ENCODE results near the gene TRAPPC10. TPM values are rescaled to one million over a fixed set of nuclear protein-coding genes. Genes with fewer than 3 reads are reported as not detected.
"Not testable (repeated sequence)": the region's sequence is repeated elsewhere in the genome, so short reads cannot be mapped to it uniquely, and the experiment has no call there.

The TRAPPC10 gene
- total and polyA plus RNA-seq, 5 donors from 2014 or later: 13.5 to 132 (median 17.9) TPM

GRCh38 chr21:44143380-44143779 lies 131.3 kb downstream of the TRAPPC10 start:
- H3K9me3 Mint-ChIP-seq; H3K27ac Mint-ChIP-seq; H3K4me3 ChIP-seq (ENCODE audit: low read depth, low read length); H3K4me1 ChIP-seq (ENCODE audit: control insufficient read depth, insufficient read depth, low read length, poor library complexity, severe bottlenecking); DNase-seq; H3K27me3 Mint-ChIP-seq; H3K27me3 ChIP-seq (ENCODE audit: control insufficient read depth, insufficient read depth, low read length); H3K9me3 ChIP-seq (ENCODE audit: control insufficient read depth in 2 of 2, low read length in 2 of 2); H3K36me3 Mint-ChIP-seq; H3K4me1 Mint-ChIP-seq; H3K27ac ChIP-seq (ENCODE audit: insufficient read depth, low read length, poor library complexity, severe bottlenecking); H3K36me3 ChIP-seq (ENCODE audit: control insufficient read depth, insufficient read depth, low read length); H3K4me3 Mint-ChIP-seq: not testable (repeated sequence)
- ATAC-seq (ENCODE audit: low read depth in 2 of 2): peak; percentile 39 to 56

GRCh38 chr21:44143996-44144395 lies 131.9 kb downstream of the TRAPPC10 start:
- ATAC-seq (ENCODE audit: low read depth in 2 of 2); H3K4me1 Mint-ChIP-seq; H3K4me1 ChIP-seq (ENCODE audit: control insufficient read depth, insufficient read depth, low read length, poor library complexity, severe bottlenecking); H3K9me3 Mint-ChIP-seq; H3K36me3 ChIP-seq (ENCODE audit: control insufficient read depth, insufficient read depth, low read length); H3K36me3 Mint-ChIP-seq; H3K27ac ChIP-seq (ENCODE audit: insufficient read depth, low read length, poor library complexity, severe bottlenecking); H3K27me3 Mint-ChIP-seq; H3K27ac Mint-ChIP-seq; H3K4me3 Mint-ChIP-seq; DNase-seq; H3K27me3 ChIP-seq (ENCODE audit: control insufficient read depth, insufficient read depth, low read length); H3K9me3 ChIP-seq (ENCODE audit: control insufficient read depth in 2 of 2, low read length in 2 of 2); H3K4me3 ChIP-seq (ENCODE audit: low read depth, low read length): not testable (repeated sequence)

DNA sequence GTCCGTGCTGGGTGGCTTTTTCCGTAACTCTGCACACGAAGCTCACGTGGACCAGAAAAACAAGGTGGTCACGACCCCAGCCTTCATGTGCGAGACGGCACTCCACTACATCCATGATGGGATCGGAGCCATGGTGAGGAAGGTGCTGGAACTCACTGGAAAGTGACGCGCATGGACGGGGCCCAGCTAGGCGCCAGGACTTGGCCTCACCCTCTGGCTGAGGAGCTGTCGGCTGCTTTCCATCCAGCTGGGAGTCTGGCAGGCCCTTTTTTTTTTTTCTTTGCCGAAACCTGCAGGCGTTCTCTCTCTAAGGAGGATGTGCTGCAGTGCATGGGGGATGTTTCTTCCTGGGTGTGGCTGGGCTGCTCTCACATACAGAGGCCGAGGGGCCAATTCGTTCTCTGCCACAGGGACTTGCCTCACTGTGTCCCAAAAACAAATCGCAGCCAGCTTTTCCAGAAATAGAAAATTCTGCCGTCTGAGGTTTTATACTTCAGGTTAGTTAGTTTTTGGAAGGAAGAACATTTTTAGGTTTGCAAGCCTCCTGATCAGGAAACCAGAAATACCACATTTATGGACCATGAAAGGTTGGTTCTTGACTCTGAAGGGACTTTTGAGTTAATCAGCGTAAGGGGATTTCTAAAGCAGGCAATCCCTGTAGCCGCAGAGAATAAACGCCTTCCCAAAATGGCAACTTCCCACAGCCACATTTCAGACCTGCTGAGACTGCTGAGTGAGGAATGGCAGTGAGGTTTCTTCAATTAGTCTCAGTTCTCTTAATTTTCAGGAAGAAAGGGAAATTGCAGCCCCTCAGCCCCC lies 132.9 kb downstream of the TRAPPC10 start:
- not testable (repeated sequence) for H3K27me3 ChIP-seq (ENCODE audit: control insufficient read depth, insufficient read depth, low read length); H3K4me3 ChIP-seq (ENCODE audit: low read depth, low read length); H3K27me3 Mint-ChIP-seq; H3K27ac Mint-ChIP-seq; H3K4me1 ChIP-seq (ENCODE audit: control insufficient read depth, insufficient read depth, low read length, poor library complexity, severe bottlenecking); H3K9me3 ChIP-seq (ENCODE audit: control insufficient read depth in 2 of 2, low read length in 2 of 2); H3K4me1 Mint-ChIP-seq; H3K36me3 ChIP-seq (ENCODE audit: control insufficient read depth, insufficient read depth, low read length); DNase-seq; H3K36me3 Mint-ChIP-seq; H3K9me3 Mint-ChIP-seq; H3K4me3 Mint-ChIP-seq; H3K27ac ChIP-seq (ENCODE audit: insufficient read depth, low read length, poor library complexity, severe bottlenecking)
- ATAC-seq (ENCODE audit: low read depth in 2 of 2): peak; percentile 58 to 63

DNA sequence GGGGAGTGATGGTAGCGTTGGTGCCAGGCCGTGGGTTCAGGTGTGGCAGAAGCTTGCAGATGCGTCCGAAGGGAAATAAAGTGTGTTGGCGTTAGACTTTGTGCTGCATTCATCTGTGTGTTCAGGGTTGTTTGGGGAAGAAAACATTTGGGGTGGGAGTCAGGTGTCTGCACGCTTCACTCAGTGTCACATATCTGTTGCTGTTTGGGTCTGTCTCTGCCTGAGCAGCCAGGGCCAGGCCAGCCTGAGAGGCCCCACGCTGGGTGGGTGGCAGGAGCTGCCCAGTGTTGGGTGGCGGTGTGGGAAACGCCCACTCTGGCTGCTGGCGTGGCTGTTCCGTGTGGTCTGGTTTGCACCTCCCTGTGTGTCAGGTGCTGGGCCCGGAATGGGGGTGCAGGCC lies 133.5 kb downstream of the TRAPPC10 start:
- not testable (repeated sequence) for H3K27ac ChIP-seq (ENCODE audit: insufficient read depth, low read length, poor library complexity, severe bottlenecking); H3K4me1 ChIP-seq (ENCODE audit: control insufficient read depth, insufficient read depth, low read length, poor library complexity, severe bottlenecking); H3K36me3 ChIP-seq (ENCODE audit: control insufficient read depth, insufficient read depth, low read length); DNase-seq; H3K36me3 Mint-ChIP-seq; H3K4me3 Mint-ChIP-seq; H3K9me3 Mint-ChIP-seq; H3K27ac Mint-ChIP-seq; H3K27me3 Mint-ChIP-seq; H3K27me3 ChIP-seq (ENCODE audit: control insufficient read depth, insufficient read depth, low read length); H3K4me3 ChIP-seq (ENCODE audit: low read depth, low read length); H3K4me1 Mint-ChIP-seq; H3K9me3 ChIP-seq (ENCODE audit: control insufficient read depth in 2 of 2, low read length in 2 of 2)
- ATAC-seq (ENCODE audit: low read depth in 2 of 2): peak in 1 of 2 donors; percentile 19

DNA sequence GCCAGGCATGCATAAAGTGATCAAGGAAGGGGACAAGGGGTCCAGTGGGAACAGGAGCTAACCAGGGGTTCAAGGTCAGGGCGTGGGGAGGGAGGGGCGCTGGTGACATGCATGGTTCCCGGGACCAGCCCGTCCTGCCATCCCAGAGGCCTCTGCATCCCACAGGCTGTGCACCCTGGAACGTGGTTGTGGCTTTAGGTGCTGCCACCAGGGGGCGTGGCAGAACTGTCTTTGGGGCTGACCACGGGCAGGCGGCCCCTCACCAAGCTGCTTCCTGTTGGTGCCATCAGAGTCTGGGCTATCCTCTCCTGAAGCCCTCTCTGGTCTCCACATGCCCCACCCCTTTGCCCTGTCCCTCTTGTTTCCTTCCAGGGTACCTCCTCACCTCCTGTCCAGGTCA lies 135.0 kb downstream of the TRAPPC10 start:
- H3K36me3 ChIP-seq (ENCODE audit: control insufficient read depth, insufficient read depth, low read length); H3K4me1 Mint-ChIP-seq; H3K27ac ChIP-seq (ENCODE audit: insufficient read depth, low read length, poor library complexity, severe bottlenecking); H3K9me3 Mint-ChIP-seq; H3K4me3 Mint-ChIP-seq; DNase-seq; H3K9me3 ChIP-seq (ENCODE audit: control insufficient read depth in 2 of 2, low read length in 2 of 2); H3K27me3 ChIP-seq (ENCODE audit: control insufficient read depth, insufficient read depth, low read length); H3K36me3 Mint-ChIP-seq; ATAC-seq (ENCODE audit: low read depth in 2 of 2); H3K4me3 ChIP-seq (ENCODE audit: low read depth, low read length); H3K4me1 ChIP-seq (ENCODE audit: control insufficient read depth, insufficient read depth, low read length, poor library complexity, severe bottlenecking); H3K27ac Mint-ChIP-seq; H3K27me3 Mint-ChIP-seq: not testable (repeated sequence)

DNA sequence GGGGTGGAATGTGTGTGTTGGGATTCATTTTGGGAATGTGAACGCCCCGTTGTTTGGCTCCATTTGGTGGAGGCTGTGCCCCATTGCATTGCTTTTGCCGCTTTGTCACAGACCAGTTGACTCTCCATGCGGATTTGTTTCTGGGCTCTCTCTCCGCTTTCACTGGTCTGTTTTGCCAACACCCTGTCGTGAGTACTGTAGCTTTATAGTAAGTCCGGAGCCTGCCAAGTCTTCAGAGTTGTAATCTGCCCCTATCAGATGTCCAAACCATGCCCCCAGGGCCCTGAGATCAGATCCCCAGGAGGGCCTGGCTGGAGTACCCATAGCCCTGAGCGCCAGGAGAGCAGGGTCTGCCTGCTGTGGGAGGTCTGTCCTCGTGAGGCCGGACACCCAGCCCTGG lies 138.1 kb downstream of the TRAPPC10 start:
- H3K27ac Mint-ChIP-seq; H3K4me3 Mint-ChIP-seq; H3K27me3 ChIP-seq (ENCODE audit: control insufficient read depth, insufficient read depth, low read length); H3K4me1 ChIP-seq (ENCODE audit: control insufficient read depth, insufficient read depth, low read length, poor library complexity, severe bottlenecking); H3K9me3 Mint-ChIP-seq; ATAC-seq (ENCODE audit: low read depth in 2 of 2); H3K27ac ChIP-seq (ENCODE audit: insufficient read depth, low read length, poor library complexity, severe bottlenecking); H3K27me3 Mint-ChIP-seq; H3K4me1 Mint-ChIP-seq; DNase-seq; H3K36me3 Mint-ChIP-seq; H3K36me3 ChIP-seq (ENCODE audit: control insufficient read depth, insufficient read depth, low read length); H3K4me3 ChIP-seq (ENCODE audit: low read depth, low read length); H3K9me3 ChIP-seq (ENCODE audit: control insufficient read depth in 2 of 2, low read length in 2 of 2): not testable (repeated sequence)

GRCh38 chr21:44153214-44153888 lies 141.2 kb downstream of the TRAPPC10 start:
- not testable (repeated sequence) for ATAC-seq (ENCODE audit: low read depth in 2 of 2); H3K4me1 Mint-ChIP-seq; H3K36me3 ChIP-seq (ENCODE audit: control insufficient read depth, insufficient read depth, low read length); H3K27ac Mint-ChIP-seq; H3K4me1 ChIP-seq (ENCODE audit: control insufficient read depth, insufficient read depth, low read length, poor library complexity, severe bottlenecking); DNase-seq; H3K36me3 Mint-ChIP-seq; H3K9me3 ChIP-seq (ENCODE audit: control insufficient read depth in 2 of 2, low read length in 2 of 2); H3K4me3 ChIP-seq (ENCODE audit: low read depth, low read length); H3K27me3 ChIP-seq (ENCODE audit: control insufficient read depth, insufficient read depth, low read length); H3K27me3 Mint-ChIP-seq; H3K9me3 Mint-ChIP-seq; H3K4me3 Mint-ChIP-seq
- peak overlapping the region; percentile 41 for H3K27ac ChIP-seq (ENCODE audit: insufficient read depth, low read length, poor library complexity, severe bottlenecking)

- H3K27ac ChIP-seq (ENCODE audit: insufficient read depth, low read length, poor library complexity, severe bottlenecking): peak overlapping the region; percentile 41
- not testable (repeated sequence) for H3K36me3 Mint-ChIP-seq; H3K36me3 ChIP-seq (ENCODE audit: control insufficient read depth, insufficient read depth, low read length); H3K27ac Mint-ChIP-seq; H3K4me1 Mint-ChIP-seq; H3K4me1 ChIP-seq (ENCODE audit: control insufficient read depth, insufficient read depth, low read length, poor library complexity, severe bottlenecking); H3K4me3 ChIP-seq (ENCODE audit: low read depth, low read length); H3K4me3 Mint-ChIP-seq; H3K9me3 Mint-ChIP-seq; H3K9me3 ChIP-seq (ENCODE audit: control insufficient read depth in 2 of 2, low read length in 2 of 2); H3K27me3 ChIP-seq (ENCODE audit: control insufficient read depth, insufficient read depth, low read length); H3K27me3 Mint-ChIP-seq
- ATAC-seq (ENCODE audit: low read depth in 2 of 2) (peak; percentile 26 to 38), DNase-seq (peak in 2 of 3 donors; percentile 2 to 3)
These were observed 141.8 kb downstream of the TRAPPC10 start for GRCh38 chr21:44153889-44154228.
